Stomach (tissue), 4 donors: Measurements from ENCODE around the gene PCDHA2.

ENCODE experiments used
- CTCF ChIP-seq, 7 experiments: fragments of 450-650 bp in 4 of 7; fragments of 200-600 bp in 3 of 7; sonication (generic) in 3 of 7; IDR thresholded peaks; one replicate each; pipeline ENCODE4 v1.5.1; 2016 to 2019; ENCODE audit warnings: antibody characterized with exemption in 7 of 7, control low read depth in 2 of 7, mild to moderate bottlenecking in 1 of 7
- EP300 ChIP-seq: sonication (generic); formaldehyde crosslinking; IDR thresholded peaks from one replicate; pipeline ENCODE4 v1.6.1; 2017; ENCODE audit warnings: antibody characterized with exemption
- POLR2A ChIP-seq, 4 donors: fragments of 450-650 bp; IDR thresholded peaks; one replicate each; pipeline ENCODE4 v1.6.1; 2016; ENCODE audit warnings: antibody characterized with exemption in 4 of 4, control low read depth in 2 of 4, mild to moderate bottlenecking in 1 of 4, moderate library complexity in 1 of 4
- POLR2AphosphoS5 ChIP-seq, 3 donors: sonication (generic); formaldehyde crosslinking; IDR thresholded peaks; one replicate each; pipeline ENCODE4 v1.6.1; 2016; ENCODE audit warnings: antibody characterized with exemption in 3 of 3

DNA sequence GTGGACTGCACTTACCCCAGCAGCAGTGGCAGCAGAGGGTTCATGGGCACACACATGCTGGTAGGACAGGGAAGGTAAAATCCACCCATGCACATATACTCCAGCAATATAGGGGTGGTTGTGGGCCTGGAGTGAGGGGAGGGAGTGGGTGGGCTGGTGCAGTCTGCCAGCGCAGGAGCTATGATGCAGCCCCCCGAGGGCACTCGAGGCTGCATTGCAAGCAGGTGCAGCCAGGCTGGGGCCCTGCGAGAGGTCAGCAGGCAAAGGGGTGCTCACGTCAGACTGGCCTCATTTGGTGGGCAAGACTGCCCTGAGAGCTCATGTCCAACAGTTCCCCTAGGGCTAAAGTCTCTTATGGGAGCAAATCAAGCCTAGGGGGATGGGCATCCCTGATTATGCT, 41.1 kb upstream of the PCDHA2 start:
- TF ChIP-seq CTCF (IDR thresholded peaks at IDR 0.05) = no peak
- no peak for TF ChIP-seq POLR2AphosphoS5 (IDR thresholded peaks at IDR 0.05)
- TF ChIP-seq EP300 = no peak
- no peak for TF ChIP-seq POLR2A (IDR thresholded peaks at IDR 0.05)
